B cell (primary cell): Measurements from ENCODE around the gene HOXB3.

ENCODE experiments used
- CTCF ChIP-seq: fragments of 200-600 bp; IDR thresholded peaks from one replicate; pipeline ENCODE4 v1.8.0; 2022; ENCODE audit warnings: antibody characterized with exemption, mild to moderate bottlenecking
- EZH2 ChIP-seq: IDR thresholded peaks from 2 replicates; pipeline ENCODE4 v1.6.1; 2012; ENCODE audit warnings: borderline replicate concordance, low read depth, mild to moderate bottlenecking, moderate library complexity, low read length; ENCODE audit not compliant: insufficient read depth, poor library complexity, severe bottlenecking

- TF ChIP-seq CTCF: no peak
- TF ChIP-seq EZH2: no peak
Measured at GRCh38 chr17:48528936-48529682, 60.9 kb downstream of the HOXB3 start.
